GM12878 (cell line): ENCODE results near the gene AGXT. TPM values are rescaled to one million over a fixed set of nuclear protein-coding genes. Genes with fewer than 3 reads are reported as not detected.

Experiments
- ATAC-seq: fragments of 200-7000 bp; cut with Tn5 transposase; 3 replicates; pipeline ENCODE4 v1.9.1; 2020; ENCODE audit warnings: mild to moderate bottlenecking, moderate library complexity
- BruUV-seq: library from RNA; stranded (reverse); fragments of 400-500 nt; replicated peaks from 2 replicates; lab custom pipeline; 2021; lab: Mats Ljungman, UMichigan
- CTCF ChIA-PET: fragments of 300-600 bp; sonication (Branson Sonifier 250); formaldehyde crosslinking; extraction: SDS; loops from one replicate; lab custom pipeline; 2021; ENCODE audit warnings: inconsistent platforms; lab: Yijun Ruan, JAX
- POLR2A ChIA-PET: fragments of 350-600 bp; formaldehyde crosslinking; extraction: SDS; loops from one replicate; lab custom pipeline; 2021; ENCODE audit warnings: inconsistent platforms; lab: Charles Lee
- RAD21 ChIA-PET: fragments of 300-600 bp; sonication (Branson Sonifier 250); formaldehyde crosslinking; loops from one replicate; lab custom pipeline; 2023; ENCODE audit warnings: antibody characterized with exemption; ENCODE audit not compliant: unreplicated experiment; lab: Charles Lee
- SMC1A ChIA-PET: fragments of 300-600 bp; sonication (Branson Sonifier 250); formaldehyde crosslinking; loops from one replicate; lab custom pipeline; 2023; ENCODE audit not compliant: unreplicated experiment, uncharacterized antibody; lab: Charles Lee
- DNase-seq: peaks from one replicate; pipeline ENCODE4 v3.0.0-alpha.2; 2011; ENCODE audit warnings: low read depth, low spot score
- FAIRE-seq: peaks from 3 replicates; lab custom pipeline; 2011; peaks lifted over from hg19 to GRCh38; lab: Jason Lieb, UNC
- H2AFZ ChIP-seq: 2 replicates; pipeline ENCODE4 v1.6.0; 2011; ENCODE audit warnings: low read depth, low read length, control low read depth; ENCODE audit not compliant: control insufficient read depth
- H3K27ac ChIP-seq: 2 replicates; pipeline ENCODE4 v1.5.1; 2011; ENCODE audit warnings: control low read depth; ENCODE audit not compliant: control insufficient read depth, insufficient read depth
- H3K27me3 ChIP-seq, 2 experiments: replicated peaks in 1 of 2; 2 replicates each; pipeline versions ENCODE4 v1.6.0 to v1.6.1; 2011; ENCODE audit warnings: low read length in 1 of 2; ENCODE audit not compliant: control insufficient read depth in 2 of 2, insufficient read depth in 2 of 2
- H3K36me3 ChIP-seq, 2 experiments: 2 replicates each; pipeline ENCODE4 v1.5.1; 2011; ENCODE audit warnings: low read length in 1 of 2; ENCODE audit not compliant: control insufficient read depth in 2 of 2, insufficient read depth in 2 of 2
- H3K4me1 ChIP-seq: 2 replicates; pipeline ENCODE4 v1.6.1; 2011; ENCODE audit warnings: mild to moderate bottlenecking, low read length, moderate library complexity, mixed read lengths; ENCODE audit not compliant: control insufficient read depth, insufficient read depth
- H3K4me2 ChIP-seq: 2 replicates; pipeline ENCODE4 v1.6.0; 2011; ENCODE audit warnings: control low read depth; ENCODE audit not compliant: control insufficient read depth, insufficient read depth
- H3K4me3 ChIP-seq: fragments of 200-600 bp; sonication (generic); 2 replicates; pipeline ENCODE4 v1.5.1; 2016
- H3K79me2 ChIP-seq: 2 replicates; pipeline ENCODE4 v1.6.0; 2011; ENCODE audit warnings: low read length; ENCODE audit not compliant: control insufficient read depth, insufficient read depth
- H3K9ac ChIP-seq: 2 replicates; pipeline ENCODE4 v1.8.0; 2011; ENCODE audit warnings: low read length, control low read depth, mixed read lengths; ENCODE audit not compliant: control insufficient read depth, insufficient read depth
- H3K9me3 ChIP-seq: replicated peaks from 3 replicates; pipeline ENCODE4 v1.5.1; 2011; ENCODE audit warnings: mild to moderate bottlenecking, low read length; ENCODE audit not compliant: control insufficient read depth, insufficient read depth
- H4K20me1 ChIP-seq: 2 replicates; pipeline ENCODE4 v1.6.0; 2011; ENCODE audit not compliant: control insufficient read depth, insufficient read depth
- ASH2L ChIP-seq: fragments of 300-600, 200-600 bp; sonication (generic); IDR thresholded peaks from 2 replicates; pipeline ENCODE4 v1.6.1; 2017; ENCODE audit warnings: low read depth, mild to moderate bottlenecking, borderline replicate concordance
- PAX5 ChIP-seq: IDR thresholded peaks from 2 replicates; pipeline ENCODE4 v1.6.1; 2011; ENCODE audit warnings: low read depth, low read length, borderline replicate concordance
- POLR2A ChIP-seq: IDR thresholded peaks from 2 replicates; pipeline ENCODE4 v1.6.1; 2011; ENCODE audit warnings: low read depth, mild to moderate bottlenecking, low read length
- POLR2AphosphoS5 ChIP-seq: IDR thresholded peaks from 2 replicates; pipeline ENCODE4 v1.6.1; 2011; ENCODE audit warnings: mild to moderate bottlenecking, low read length, inconsistent platforms
- TCF3 ChIP-seq: IDR thresholded peaks from 2 replicates; pipeline ENCODE4 v1.6.1; 2012; ENCODE audit warnings: low read depth, mild to moderate bottlenecking, low read length, borderline replicate concordance; ENCODE audit not compliant: insufficient read depth
- ZNF217 ChIP-seq: fragments of 450-650 bp; IDR thresholded peaks from 2 replicates; pipeline ENCODE4 v1.6.1; 2017; ENCODE audit warnings: antibody characterized with exemption, mild to moderate bottlenecking
- ZNF622 ChIP-seq: fragments of 450-650 bp; IDR thresholded peaks from 2 replicates; pipeline ENCODE4 v1.6.1; 2017; ENCODE audit warnings: mild to moderate bottlenecking, inconsistent platforms
- WGBS: methylation state at CpG from one replicate; pipeline ENCODE4 v1.1.6; 2016; ENCODE audit warnings: low lambda C conversion rate; ENCODE audit not compliant: insufficient replicate concordance, insufficient coverage; ENCODE audit errors: missing lambda C conversion rate; 5-methylcytosine and 5-hydroxymethylcytosine counted together
- in situ Hi-C: fragments of 300-500 bp; cut with MboI; formaldehyde crosslinking; loops from 9 replicates; pipeline ENCODE4 v1.14.3; 2018; ENCODE audit warnings: mixed read lengths
- intact Hi-C: fragments of 100-400 bp; cut with micrococcal nuclease; formaldehyde crosslinking; loops from one replicate; pipeline ENCODE4 v1.14.2; 2022; ENCODE audit not compliant: unreplicated experiment
- polyA plus RNA-seq, 11 experiments: library from polyadenylated mRNA; depleted of rRNA in 4 of 11; unstranded in 6 of 11; stranded (reverse) in 5 of 11; fragments of >200 nt; fragmentation: Nextera tagmentation in 4 of 11; fragmentation: Illumina TruSeq in 1 of 11; extraction: Ambion mirVana in 4 of 11; extraction: Trizol in 1 of 11; gene quantifications; 1 replicate in 1 of 11; 2 replicates in 10 of 11; pipeline versions ENCODE4 v1.2.1 to v1.2.3, GENCODE V29; 2011 to 2016; ENCODE audit warnings: inconsistent platforms in 2 of 11, missing spikeins in 2 of 11, low read depth in 1 of 11
- total RNA-seq, 4 experiments: library from RNA; depleted of rRNA in 3 of 4; stranded (reverse); fragments of >200 nt in 3 of 4; fragmentation: Illumina TruSeq in 1 of 4; extraction: Trizol in 1 of 4; gene quantifications; 2 replicates each; pipeline versions ENCODE4 v1.2.1 to v1.2.3, GENCODE V29; 2013 to 2021
- TF ChIP-seq, protein P1 (sequence below): fragments of 450-650 bp; IDR thresholded peaks from 2 replicates; pipeline ENCODE4 v1.6.1; 2017; ENCODE audit warnings: mild to moderate bottlenecking, moderate library complexity

AGXT gene
- total and polyA plus RNA-seq, 10 of the 15 experiments (the other 5 are each of a cell fraction or from before 2014, with no cell fraction given): 0.18 TPM; not detected in 9

DNA sequence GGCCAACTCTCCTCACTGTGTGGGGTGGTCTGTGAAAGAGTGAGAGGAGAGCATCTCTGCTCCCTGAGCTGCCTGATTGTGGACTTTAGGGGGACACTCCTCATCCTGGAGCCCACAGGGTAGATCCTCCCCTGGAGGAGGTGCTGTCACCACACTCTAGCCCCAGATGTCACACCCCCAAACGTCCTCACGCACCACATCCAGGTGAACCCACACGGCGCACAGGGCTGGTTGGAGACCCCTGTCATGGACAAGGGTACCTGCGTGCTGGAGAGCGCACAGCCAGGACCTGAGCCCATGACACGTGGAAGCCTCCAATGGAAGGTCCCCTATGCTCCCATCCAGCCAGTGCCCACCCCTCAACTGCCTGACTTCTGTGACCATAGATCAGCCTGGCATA is 10.5 kb downstream of the AGXT start:
- 39% methylated on average over 7 of the region's 7 CpGs for WGBS
- ChIA-PET CTCF (no interaction called here), RAD21 (no interaction called here), SMC1A (no interaction called here), POLR2A (no interaction called here)
- no peak for FAIRE-seq
- Histone ChIP-seq H3K36me3 (no peaks in the 10 kb centered on the region), H3K4me2 (no peak overlapping the region), H3K27ac (no peak overlapping the region), H3K9me3 (no peaks in the 10 kb centered on the region), H3K79me2 (no peaks in the 10 kb centered on the region), H3K4me1 (no peaks in the 10 kb centered on the region), H3K27me3 (no peaks in the 10 kb centered on the region; a peak in 1 of 4 replicates), H3K9ac (no peak overlapping the region), H3K4me3 (no peak overlapping the region), H4K20me1 (no peaks in the 10 kb centered on the region), H2AFZ (no peak overlapping the region)
- in situ Hi-C loops: no loop called here
- no peak for ATAC-seq
- TF ChIP-seq TCF3 (no peak), PAX5 (no peak)
- intact Hi-C loops: no loop called here
- no peak for DNase-seq
- no TSS peak for BruUV-seq

DNA sequence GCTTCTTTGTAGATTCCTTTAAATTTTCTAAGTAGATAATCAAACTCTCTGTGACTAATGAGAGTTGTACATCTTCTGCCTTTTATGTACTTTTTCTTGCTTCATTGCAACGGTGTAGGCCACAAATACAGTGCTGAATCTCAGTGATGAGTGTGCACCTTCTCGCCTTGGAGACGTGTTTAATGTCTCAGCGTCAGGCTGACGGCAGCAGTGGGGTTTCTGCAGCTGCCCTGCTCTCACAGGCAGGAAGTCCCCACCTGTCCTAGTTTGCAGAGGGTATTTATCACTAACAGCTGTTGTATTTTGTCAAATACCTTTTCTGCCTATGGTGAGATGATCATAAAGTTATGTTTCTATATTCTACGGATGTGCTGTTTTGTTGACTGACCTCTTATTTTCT is 13.3 kb downstream of the AGXT start:
- no peaks in the 10 kb centered on the region for H3K9me3 ChIP-seq
- ChIA-PET RAD21 (no interaction called here), SMC1A (no interaction called here), CTCF (interaction anchor here (1.1 kb wide), 2 partner anchors 32 to 60 kb away, joined by 3 read pairs; no protein-coding TSS in a partner anchor), POLR2A (no interaction called here)
- no peak overlapping the region for H3K4me2 ChIP-seq
- no peak overlapping the region for H2AFZ ChIP-seq
- ATAC-seq: no peak
- H3K4me3 ChIP-seq: no peak overlapping the region
- H3K4me1 ChIP-seq: no peaks in the 10 kb centered on the region
- intact Hi-C loops: no loop called here
- in situ Hi-C loops: no loop called here
- H4K20me1 ChIP-seq: no peaks in the 10 kb centered on the region
- H3K27ac ChIP-seq: no peak overlapping the region
- no peaks in the 10 kb centered on the region; a peak in 1 of 4 replicates for H3K27me3 ChIP-seq
- H3K9ac ChIP-seq: no peak overlapping the region
- 32% methylated on average over 6 of the region's 6 CpGs for WGBS
- BruUV-seq: no TSS peak
- DNase-seq: no peak
- H3K79me2 ChIP-seq: no peaks in the 10 kb centered on the region
- FAIRE-seq: no peak
- TF ChIP-seq ZNF622 (no peak), POLR2A (no peak), POLR2AphosphoS5 (no peak), PAX5 (no peak), ASH2L (no peak), ZNF217 (no peak)
- TF ChIP-seq, protein P1, sequence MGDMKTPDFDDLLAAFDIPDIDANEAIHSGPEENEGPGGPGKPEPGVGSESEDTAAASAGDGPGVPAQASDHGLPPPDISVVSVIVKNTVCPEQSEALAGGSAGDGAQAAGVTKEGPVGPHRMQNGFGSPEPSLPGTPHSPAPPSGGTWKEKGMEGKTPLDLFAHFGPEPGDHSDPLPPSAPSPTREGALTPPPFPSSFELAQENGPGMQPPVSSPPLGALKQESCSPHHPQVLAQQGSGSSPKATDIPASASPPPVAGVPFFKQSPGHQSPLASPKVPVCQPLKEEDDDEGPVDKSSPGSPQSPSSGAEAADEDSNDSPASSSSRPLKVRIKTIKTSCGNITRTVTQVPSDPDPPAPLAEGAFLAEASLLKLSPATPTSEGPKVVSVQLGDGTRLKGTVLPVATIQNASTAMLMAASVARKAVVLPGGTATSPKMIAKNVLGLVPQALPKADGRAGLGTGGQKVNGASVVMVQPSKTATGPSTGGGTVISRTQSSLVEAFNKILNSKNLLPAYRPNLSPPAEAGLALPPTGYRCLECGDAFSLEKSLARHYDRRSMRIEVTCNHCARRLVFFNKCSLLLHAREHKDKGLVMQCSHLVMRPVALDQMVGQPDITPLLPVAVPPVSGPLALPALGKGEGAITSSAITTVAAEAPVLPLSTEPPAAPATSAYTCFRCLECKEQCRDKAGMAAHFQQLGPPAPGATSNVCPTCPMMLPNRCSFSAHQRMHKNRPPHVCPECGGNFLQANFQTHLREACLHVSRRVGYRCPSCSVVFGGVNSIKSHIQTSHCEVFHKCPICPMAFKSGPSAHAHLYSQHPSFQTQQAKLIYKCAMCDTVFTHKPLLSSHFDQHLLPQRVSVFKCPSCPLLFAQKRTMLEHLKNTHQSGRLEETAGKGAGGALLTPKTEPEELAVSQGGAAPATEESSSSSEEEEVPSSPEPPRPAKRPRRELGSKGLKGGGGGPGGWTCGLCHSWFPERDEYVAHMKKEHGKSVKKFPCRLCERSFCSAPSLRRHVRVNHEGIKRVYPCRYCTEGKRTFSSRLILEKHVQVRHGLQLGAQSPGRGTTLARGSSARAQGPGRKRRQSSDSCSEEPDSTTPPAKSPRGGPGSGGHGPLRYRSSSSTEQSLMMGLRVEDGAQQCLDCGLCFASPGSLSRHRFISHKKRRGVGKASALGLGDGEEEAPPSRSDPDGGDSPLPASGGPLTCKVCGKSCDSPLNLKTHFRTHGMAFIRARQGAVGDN: no peak
- H3K36me3 ChIP-seq: no peaks in the 10 kb centered on the region
